Lower lobe of right lung (tissue), 2 donors: Measurements from ENCODE around the gene NOTUM. TPM values are rescaled to one million over a fixed set of nuclear protein-coding genes. Genes with fewer than 3 reads are reported as not detected.

Experiments used
- ATAC-seq, 2 donors: fragments of 200-7000 bp; cut with Tn5 transposase; one replicate each; pipeline ENCODE4 v1.9.1; 2020 to 2022; ENCODE audit warnings: mild to moderate bottlenecking in 2 of 2, moderate library complexity in 2 of 2
- DNase-seq: peaks from one replicate; pipeline ENCODE4 v3.0.0-alpha.2; 2020
- H3K27ac ChIP-seq: fragments of 200-600 bp; one replicate; pipeline ENCODE4 v1.8.0; 2022
- H3K27me3 ChIP-seq: fragments of 200-600 bp; one replicate; pipeline ENCODE4 v1.8.0; 2022; ENCODE audit warnings: low read depth
- H3K36me3 ChIP-seq: fragments of 200-600 bp; one replicate; pipeline ENCODE4 v1.8.0; 2022; ENCODE audit warnings: mild to moderate bottlenecking
- H3K4me1 ChIP-seq: fragments of 200-600 bp; one replicate; pipeline ENCODE4 v1.8.0; 2022
- H3K4me3 ChIP-seq: fragments of 200-600 bp; one replicate; pipeline ENCODE4 v1.8.0; 2022; ENCODE audit warnings: mild to moderate bottlenecking
- H3K9me3 ChIP-seq: fragments of 200-600 bp; one replicate; pipeline ENCODE4 v1.8.0; 2022
- intact Hi-C: fragments of 100-400 bp; cut with DNase I; formaldehyde crosslinking; loops from one replicate; pipeline ENCODE4 v1.11.0; 2022
- total RNA-seq: library from RNA; stranded (reverse); fragmentation: NEBNext Ultra II Directional; extraction: Animal tissue kit (Norgen Biotek cat#: 25700); gene quantifications from one replicate; pipeline ENCODE4 v1.2.1, GENCODE V29; 2021
- TF ChIP-seq, protein P1 (sequence below): fragments of 200-600 bp; IDR thresholded peaks from one replicate; pipeline ENCODE4 v1.8.0; 2022; ENCODE audit warnings: antibody characterized with exemption, mild to moderate bottlenecking
- donor health status: DM: no; HTN: yes; CAD: no; lungs with severe emphysema.

The NOTUM gene
- total RNA-seq, 1 donor from 2014 or later, result 4.4 TPM

DNA sequence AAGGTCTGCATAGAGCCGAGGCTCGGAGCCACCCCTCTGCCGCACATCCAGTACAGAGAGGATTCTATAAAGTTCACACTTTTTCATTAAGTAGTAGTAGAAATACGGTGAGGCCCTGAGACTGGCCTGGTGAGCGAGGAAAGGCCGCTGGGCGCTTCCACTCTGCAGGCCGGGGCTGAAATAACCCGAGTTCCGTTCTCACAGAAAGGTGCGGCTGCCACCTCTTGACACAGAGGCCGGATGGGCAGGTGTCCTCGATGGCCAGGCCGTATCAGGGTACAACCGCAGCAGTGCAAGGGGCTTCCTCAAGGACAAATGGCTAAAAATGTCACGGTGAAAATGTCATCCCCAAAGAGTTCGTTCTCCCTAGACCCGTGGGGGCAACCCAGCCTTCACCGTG, 49.0 kb downstream of the NOTUM start:
- intact Hi-C loops, result no loop called here
- H3K27ac ChIP-seq, result peak overlapping the region; percentile 53
- TF ChIP-seq, protein P1, sequence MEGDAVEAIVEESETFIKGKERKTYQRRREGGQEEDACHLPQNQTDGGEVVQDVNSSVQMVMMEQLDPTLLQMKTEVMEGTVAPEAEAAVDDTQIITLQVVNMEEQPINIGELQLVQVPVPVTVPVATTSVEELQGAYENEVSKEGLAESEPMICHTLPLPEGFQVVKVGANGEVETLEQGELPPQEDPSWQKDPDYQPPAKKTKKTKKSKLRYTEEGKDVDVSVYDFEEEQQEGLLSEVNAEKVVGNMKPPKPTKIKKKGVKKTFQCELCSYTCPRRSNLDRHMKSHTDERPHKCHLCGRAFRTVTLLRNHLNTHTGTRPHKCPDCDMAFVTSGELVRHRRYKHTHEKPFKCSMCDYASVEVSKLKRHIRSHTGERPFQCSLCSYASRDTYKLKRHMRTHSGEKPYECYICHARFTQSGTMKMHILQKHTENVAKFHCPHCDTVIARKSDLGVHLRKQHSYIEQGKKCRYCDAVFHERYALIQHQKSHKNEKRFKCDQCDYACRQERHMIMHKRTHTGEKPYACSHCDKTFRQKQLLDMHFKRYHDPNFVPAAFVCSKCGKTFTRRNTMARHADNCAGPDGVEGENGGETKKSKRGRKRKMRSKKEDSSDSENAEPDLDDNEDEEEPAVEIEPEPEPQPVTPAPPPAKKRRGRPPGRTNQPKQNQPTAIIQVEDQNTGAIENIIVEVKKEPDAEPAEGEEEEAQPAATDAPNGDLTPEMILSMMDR, result no peak
- ATAC-seq (no peak), DNase-seq (no peak)
- H3K4me1 ChIP-seq, result peaks cover 28% of the 10 kb centered on the region
- peak overlapping the region; percentile 17 for H3K4me3 ChIP-seq
- H3K27me3 ChIP-seq, result no peaks in the 10 kb centered on the region
- H3K36me3 ChIP-seq, result peaks cover 57% of the 10 kb centered on the region
- no peaks in the 10 kb centered on the region for H3K9me3 ChIP-seq

DNA sequence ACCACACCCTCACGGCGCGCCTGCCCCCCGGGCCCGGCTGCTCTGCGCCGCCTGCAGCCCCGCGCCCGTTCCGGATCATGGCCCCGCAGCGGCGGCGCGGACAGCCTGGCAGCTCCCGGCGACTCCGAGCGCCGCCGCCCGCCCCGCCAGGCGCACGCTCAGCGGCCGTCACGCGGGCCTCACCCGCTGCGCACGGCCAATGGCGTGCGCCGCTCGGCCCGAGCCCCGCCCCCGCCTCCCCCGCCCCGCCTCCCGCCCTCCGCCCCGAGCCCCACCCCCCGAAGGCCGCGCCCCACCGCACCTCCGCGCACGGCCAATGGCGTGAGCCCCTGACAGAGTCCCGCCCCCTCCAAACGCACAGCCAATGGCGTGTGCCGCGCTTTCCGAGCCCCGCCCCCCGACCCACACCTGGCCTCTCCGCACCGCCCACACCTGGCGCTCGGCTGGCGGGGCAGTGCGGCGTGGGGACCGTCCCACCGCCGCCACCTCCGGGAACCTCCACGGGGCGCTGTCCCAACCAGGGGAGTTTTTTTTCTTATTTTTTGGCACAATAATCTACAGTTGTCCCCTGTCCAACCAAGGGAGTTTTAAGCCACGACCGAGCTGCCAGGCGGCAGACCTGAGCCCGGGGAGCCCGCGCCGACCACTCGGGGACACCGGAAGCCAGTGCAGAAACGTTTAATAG, 49.6 kb downstream of the NOTUM start, which contains the start of gene PCYT2:
PCYT2 (minus strand) TSS at position 123 of the 685 bp plus-strand sequence; CDS start at position 79, 44 bp downstream.
- Histone ChIP-seq H3K27ac (peak within 1 kb of the TSS; percentile 68), H3K36me3 (peaks cover 63% of the 10 kb centered on the region), H3K9me3 (no peaks in the 10 kb centered on the region)

DNA sequence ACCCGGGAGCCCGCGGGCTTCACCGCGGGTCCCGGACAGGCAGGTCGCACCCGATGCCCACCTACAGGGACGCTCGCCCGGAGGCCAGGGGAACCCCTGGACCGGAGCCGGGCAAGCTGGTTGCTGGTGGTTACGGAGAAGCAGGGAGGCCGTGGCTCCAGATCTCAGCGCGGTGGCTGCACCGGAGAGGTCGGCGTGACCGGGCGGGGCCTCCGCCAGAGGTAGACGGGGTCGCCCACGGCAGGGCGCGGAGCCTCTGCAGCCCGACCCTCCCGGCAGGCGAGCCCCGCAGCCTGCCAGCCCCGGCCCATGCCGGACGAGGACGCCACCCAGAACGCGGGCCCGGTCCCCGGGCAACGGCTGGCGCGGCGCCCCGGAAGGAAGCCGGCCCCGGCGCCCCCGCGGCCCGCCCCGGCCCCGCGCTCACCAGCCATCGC, 50.1 kb downstream of the NOTUM start:
- H3K4me1 ChIP-seq, result peaks cover 17% of the 10 kb centered on the region
- DNase-seq (no peak), ATAC-seq (peak in 1 of 2 donors; percentile 4)
- peak overlapping the region; percentile 81 for H3K4me3 ChIP-seq
- H3K27ac ChIP-seq, result peak overlapping the region; percentile 68
- no peaks in the 10 kb centered on the region for H3K27me3 ChIP-seq
- TF ChIP-seq, protein P1, result no peak
- peaks cover 67% of the 10 kb centered on the region for H3K36me3 ChIP-seq
- H3K9me3 ChIP-seq, result no peaks in the 10 kb centered on the region
- intact Hi-C loops, result no loop called here

More for the DNA sequence above, 49.6 kb downstream of the NOTUM start, which contains the start of gene PCYT2:
- TF ChIP-seq, protein P1, result peak; percentile 33
- peak; percentile 93 for DNase-seq
- Histone ChIP-seq H3K4me3 (peak within 1 kb of the TSS; percentile 81), H3K27me3 (no peaks in the 10 kb centered on the region), H3K4me1 (peaks cover 23% of the 10 kb centered on the region)
- intact Hi-C loops, result no loop called here
- peak; percentile 96 for ATAC-seq

DNA sequence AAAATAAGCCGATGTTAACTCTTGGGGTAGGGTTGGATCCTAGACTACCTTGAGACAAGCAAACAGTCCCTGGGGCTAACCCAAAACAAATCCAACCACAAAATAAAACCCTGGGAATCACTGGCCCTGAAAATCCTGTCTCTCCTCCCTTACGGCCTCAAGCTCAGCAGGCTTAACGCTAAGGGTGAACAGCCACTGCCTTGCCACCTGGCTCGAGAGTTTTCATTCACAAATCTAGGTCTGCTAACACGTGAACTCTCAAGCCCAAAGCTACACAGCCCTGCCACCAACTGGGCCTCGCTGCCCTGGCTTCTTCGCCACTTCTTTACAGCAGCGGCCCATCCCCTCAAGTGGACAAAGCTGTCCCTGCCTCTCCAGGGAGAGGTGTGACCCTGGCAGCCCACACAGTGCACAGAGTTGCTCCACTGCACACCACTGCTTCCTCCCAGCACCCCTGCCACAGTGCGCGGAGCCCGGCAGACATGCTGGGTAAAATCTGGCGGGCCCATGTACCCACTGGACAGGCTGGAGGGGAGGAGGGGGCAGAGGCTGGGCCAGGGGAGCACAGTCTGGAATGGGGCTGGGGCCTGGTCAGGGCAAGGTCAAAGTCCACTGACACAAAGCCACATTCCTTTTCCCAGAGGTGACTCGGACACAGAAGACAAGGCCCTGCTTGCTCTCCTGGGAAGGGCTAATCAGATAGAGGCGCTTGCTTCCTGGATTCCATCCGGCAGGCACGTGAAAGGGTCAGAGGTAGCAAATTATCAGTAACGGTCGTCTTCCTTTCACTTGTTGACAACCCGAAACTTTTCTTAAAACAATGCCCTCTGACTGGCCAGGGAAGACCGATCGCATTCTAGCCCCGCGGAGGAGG, 50.8 kb downstream of the NOTUM start:
- H3K27me3 ChIP-seq, result no peaks in the 10 kb centered on the region
- intact Hi-C loops, result no loop called here
- no peaks in the 10 kb centered on the region for H3K9me3 ChIP-seq
- peaks cover 66% of the 10 kb centered on the region for H3K36me3 ChIP-seq
- TF ChIP-seq, protein P1, result no peak
- DNase-seq (no peak), ATAC-seq (no peak)
- peak overlapping the region; percentile 68 for H3K27ac ChIP-seq
- H3K4me3 ChIP-seq, result peak overlapping the region; percentile 81
- H3K4me1 ChIP-seq, result peaks cover 15% of the 10 kb centered on the region

DNA sequence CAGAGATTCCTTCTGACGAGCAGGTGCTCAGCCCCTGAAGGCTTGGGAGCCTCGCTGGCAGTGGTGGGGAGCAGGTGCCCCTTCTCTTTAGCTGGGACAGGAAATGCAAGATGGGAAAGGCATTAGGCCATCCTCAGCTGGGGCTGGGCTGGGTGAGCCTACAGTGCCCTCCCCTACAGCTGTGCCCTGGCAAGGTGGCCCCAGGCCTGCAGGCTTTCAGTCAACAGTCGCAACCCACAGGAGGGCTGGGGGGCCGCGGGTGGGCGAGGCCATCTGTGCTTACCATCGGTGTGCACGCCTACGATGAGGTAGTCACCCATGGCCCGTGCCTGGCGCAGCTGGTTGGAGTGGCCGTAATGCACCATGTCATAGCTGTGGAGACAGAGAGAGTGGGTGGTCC, 51.8 kb downstream of the NOTUM start:
- TF ChIP-seq, protein P1, result no peak
- no peaks in the 10 kb centered on the region for H3K27me3 ChIP-seq
- no peak overlapping the region for H3K4me3 ChIP-seq
- ATAC-seq (no peak), DNase-seq (no peak)
- no peaks in the 10 kb centered on the region for H3K9me3 ChIP-seq
- intact Hi-C loops, result no loop called here
- H3K36me3 ChIP-seq, result peaks cover 65% of the 10 kb centered on the region
- H3K4me1 ChIP-seq, result peaks cover 15% of the 10 kb centered on the region
- no peak overlapping the region for H3K27ac ChIP-seq
